Measurements from ENCODE around the gene HOXB5.

DNA sequence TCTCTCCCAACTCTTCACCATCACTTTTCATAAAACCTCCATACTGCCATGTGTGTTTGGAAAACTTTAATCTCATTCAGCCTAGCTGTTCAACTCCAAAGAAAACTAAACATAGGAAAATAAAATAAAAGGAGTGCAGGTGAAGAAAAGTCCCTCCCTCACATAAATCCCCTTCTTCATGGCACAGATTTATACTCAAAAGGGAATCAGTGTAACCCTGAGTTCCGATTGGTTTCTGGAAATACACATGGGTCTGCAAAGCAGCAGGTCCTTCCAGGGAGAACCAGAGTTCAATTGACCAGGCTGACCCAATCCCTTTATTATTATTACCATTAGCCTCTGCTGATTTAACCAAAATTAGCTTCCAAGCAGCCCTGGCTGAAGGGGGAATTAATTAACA, 39.8 kb downstream of the HOXB5 start:
- TF ChIP-seq, protein P1, sequence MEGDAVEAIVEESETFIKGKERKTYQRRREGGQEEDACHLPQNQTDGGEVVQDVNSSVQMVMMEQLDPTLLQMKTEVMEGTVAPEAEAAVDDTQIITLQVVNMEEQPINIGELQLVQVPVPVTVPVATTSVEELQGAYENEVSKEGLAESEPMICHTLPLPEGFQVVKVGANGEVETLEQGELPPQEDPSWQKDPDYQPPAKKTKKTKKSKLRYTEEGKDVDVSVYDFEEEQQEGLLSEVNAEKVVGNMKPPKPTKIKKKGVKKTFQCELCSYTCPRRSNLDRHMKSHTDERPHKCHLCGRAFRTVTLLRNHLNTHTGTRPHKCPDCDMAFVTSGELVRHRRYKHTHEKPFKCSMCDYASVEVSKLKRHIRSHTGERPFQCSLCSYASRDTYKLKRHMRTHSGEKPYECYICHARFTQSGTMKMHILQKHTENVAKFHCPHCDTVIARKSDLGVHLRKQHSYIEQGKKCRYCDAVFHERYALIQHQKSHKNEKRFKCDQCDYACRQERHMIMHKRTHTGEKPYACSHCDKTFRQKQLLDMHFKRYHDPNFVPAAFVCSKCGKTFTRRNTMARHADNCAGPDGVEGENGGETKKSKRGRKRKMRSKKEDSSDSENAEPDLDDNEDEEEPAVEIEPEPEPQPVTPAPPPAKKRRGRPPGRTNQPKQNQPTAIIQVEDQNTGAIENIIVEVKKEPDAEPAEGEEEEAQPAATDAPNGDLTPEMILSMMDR (IDR thresholded peaks at IDR 0.05): no peak
- no peak for TF ChIP-seq ZFX (IDR thresholded peaks at IDR 0.05; ENCODE audit: borderline replicate concordance)
